Measurements from ENCODE around the gene ERAP2. TPM values are rescaled to one million over a fixed set of nuclear protein-coding genes. Genes with fewer than 3 reads are reported as not detected.

The ERAP2 gene
- total RNA-seq, 2 donors from 2014 or later: 7.7 to 19.0 TPM

GRCh38 chr5:96934708-96935558, 58.6 kb downstream of the ERAP2 start:
- Histone ChIP-seq H3K9me3 (no peaks in the 10 kb centered on the region), H3K4me1 (replicated peaks) (peaks cover 6% of the 10 kb centered on the region), H3K27ac (peak overlapping the region; percentile 95 to 96), H3K27me3 (replicated peaks; ENCODE audit: insufficient read depth) (no peaks in the 10 kb centered on the region), H3K36me3 (no peaks in the 10 kb centered on the region), H3K4me3 (peak overlapping the region; percentile 83 to 94)
- WGBS: under 1% methylated on average over 78 of the region's 80 CpGs
- intact Hi-C loops (cut with DNase I): loop anchor here (5.0 to 10.0 kb wide), 4 partner anchors 58 to 227 kb away; partner anchors contain the start of genes ERAP1 and ERAP2
- peak; percentile 91 for DNase-seq (ENCODE audit: low spot score)
- TF ChIP-seq CTCF (IDR thresholded peaks at IDR 0.05) (peak in 2 of 4 experiments; percentile 32 to 39), POLR2A (IDR thresholded peaks at IDR 0.05) (peak; percentile 33), POLR2AphosphoS5 (IDR thresholded peaks at IDR 0.05) (peak; percentile 58)

DNA sequence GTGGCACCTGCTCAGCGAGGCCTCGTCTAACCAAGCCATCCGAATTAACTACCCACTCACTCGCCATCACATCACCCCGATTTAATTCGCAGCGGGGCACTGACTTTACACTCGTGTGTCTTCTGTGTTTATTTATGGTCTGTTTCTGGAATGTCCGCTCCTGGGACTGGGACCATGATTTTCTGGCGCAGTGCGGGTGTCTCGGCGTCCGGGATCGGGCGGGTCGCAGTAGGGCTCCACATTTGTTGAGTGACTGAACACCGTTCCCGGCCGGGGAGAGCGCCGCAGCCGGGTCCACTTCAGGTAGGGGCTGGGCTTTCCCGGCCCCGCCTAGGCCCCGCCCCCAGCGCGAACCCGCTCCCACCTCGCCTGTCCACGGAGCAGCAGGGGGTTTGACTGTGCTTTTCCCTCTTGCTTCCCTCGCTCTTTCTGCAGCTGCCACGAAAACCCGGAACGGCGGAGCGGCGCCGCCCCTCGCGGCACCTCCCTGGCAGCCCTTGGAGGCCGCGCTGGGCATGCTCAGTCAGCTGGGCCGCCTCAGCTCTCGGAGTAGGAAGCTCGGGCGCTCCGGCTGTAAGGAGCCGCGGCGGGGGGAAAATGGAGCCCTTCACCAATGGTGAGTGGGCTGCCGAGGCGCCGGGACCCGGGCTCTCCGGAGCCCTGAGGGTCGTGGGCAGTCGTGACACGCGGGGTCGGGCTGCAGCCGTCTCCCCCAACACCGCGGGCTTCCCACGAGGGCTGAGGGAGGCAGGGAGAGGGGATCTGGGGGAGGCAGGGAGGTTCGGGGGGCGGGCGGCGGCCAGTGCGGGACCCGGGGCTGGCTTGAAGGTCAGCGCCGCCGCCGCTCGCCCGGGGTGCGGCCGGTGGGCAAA, 59.5 kb downstream of the ERAP2 start, which contains the start of gene LNPEP:
Gene LNPEP, plus strand, starts transcription at position 522 of the 872 bp plus-strand sequence. Its CDS starts 76 bp downstream, at position 598.
- Histone ChIP-seq H3K27ac (peak within 1 kb of the TSS; percentile 95 to 96), H3K27me3 (replicated peaks; ENCODE audit: insufficient read depth) (no peaks in the 10 kb centered on the region), H3K4me3 (peak within 1 kb of the TSS; percentile 83 to 94), H3K36me3 (no peaks in the 10 kb centered on the region), H3K4me1 (replicated peaks) (peaks cover 6% of the 10 kb centered on the region), H3K9me3 (no peaks in the 10 kb centered on the region)
- TF ChIP-seq POLR2A (IDR thresholded peaks at IDR 0.05) (peak; percentile 82), CTCF (IDR thresholded peaks at IDR 0.05) (peak in 2 of 4 experiments; percentile 4 to 22), POLR2AphosphoS5 (IDR thresholded peaks at IDR 0.05) (peak; percentile 95)
- DNase-seq (ENCODE audit: low spot score): peak; percentile 97
- intact Hi-C loops (cut with DNase I): loop anchor here (5.0 to 10.0 kb wide), 3 partner anchors 58 to 181 kb away; partner anchors contain the start of genes ERAP1 and ERAP2
- WGBS: under 1% methylated on average over 48 of the region's 79 CpGs

- peak overlapping the region; percentile 83 to 94 for H3K4me3 ChIP-seq
- DNase-seq (ENCODE audit: low spot score): peak; percentile 27
- no peaks in the 10 kb centered on the region for H3K27me3 ChIP-seq (replicated peaks; ENCODE audit: insufficient read depth)
- peak; percentile 3 for TF ChIP-seq POLR2AphosphoS5 (IDR thresholded peaks at IDR 0.05)
- TF ChIP-seq POLR2A (IDR thresholded peaks at IDR 0.05): no peak
- peak overlapping the region; percentile 95 to 96 for H3K27ac ChIP-seq
- peaks cover 6% of the 10 kb centered on the region for H3K4me1 ChIP-seq (replicated peaks)
- no peaks in the 10 kb centered on the region for H3K36me3 ChIP-seq
- WGBS: under 1% methylated on average over 27 of the region's 27 CpGs
- intact Hi-C loops (cut with DNase I): loop anchor here (5.0 to 10.0 kb wide), 3 partner anchors 59 to 182 kb away; partner anchors contain the start of genes ERAP1 and ERAP2
- H3K9me3 ChIP-seq: no peaks in the 10 kb centered on the region
These were observed 60.4 kb downstream of the ERAP2 start for GRCh38 chr5:96936431-96937320.

DNA sequence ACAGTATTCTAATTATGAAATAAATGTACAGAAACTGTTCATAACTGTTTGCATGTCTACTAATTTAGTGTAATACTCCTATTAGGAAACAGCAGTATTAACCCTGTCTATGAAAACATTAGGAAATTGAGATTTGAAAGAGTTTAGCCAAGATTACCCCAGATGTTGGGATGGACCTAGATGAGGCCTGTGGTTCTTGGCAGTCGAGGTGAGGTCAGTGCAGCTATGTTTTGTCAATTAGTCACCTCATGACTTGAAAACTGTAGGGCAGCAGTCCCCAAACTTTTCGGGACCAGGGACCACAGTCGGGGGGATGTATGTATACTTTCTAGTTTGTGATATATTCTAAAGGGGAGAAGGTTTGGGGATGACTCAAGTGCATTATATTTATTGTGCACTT, 64.3 kb downstream of the ERAP2 start:
- Histone ChIP-seq H3K9me3 (no peaks in the 10 kb centered on the region), H3K4me1 (replicated peaks) (no peaks in the 10 kb centered on the region), H3K4me3 (no peak overlapping the region), H3K27me3 (replicated peaks; ENCODE audit: insufficient read depth) (no peaks in the 10 kb centered on the region), H3K27ac (no peak overlapping the region), H3K36me3 (no peaks in the 10 kb centered on the region)
- intact Hi-C loops (cut with DNase I): no loop called here
- no peak for DNase-seq (ENCODE audit: low spot score)
- TF ChIP-seq CTCF (IDR thresholded peaks at IDR 0.05): no peak
- no peak for TF ChIP-seq POLR2A (IDR thresholded peaks at IDR 0.05)
- TF ChIP-seq POLR2AphosphoS5 (IDR thresholded peaks at IDR 0.05): no peak
- 88% methylated on average over 3 of the region's 3 CpGs for WGBS
